Osteoblast (primary cell): ENCODE measurements around the gene DACH1. TPM values are rescaled to one million over a fixed set of nuclear protein-coding genes. Genes with fewer than 3 reads are reported as not detected.
A peak's percentile ranks its signal among the peaks of the same experiment; 100 is the strongest.

ENCODE experiments used
- DNase-seq: peaks from one replicate; pipeline ENCODE4 v3.0.0; 2011; ENCODE audit warnings: low spot score, mixed read lengths; ENCODE audit not compliant: insufficient read length; ENCODE audit errors: missing footprints
- H2AFZ ChIP-seq: 2 replicates; pipeline ENCODE4 v1.6.0; 2011; ENCODE audit warnings: mild to moderate bottlenecking, low read length
- H3K27ac ChIP-seq: 2 replicates; pipeline ENCODE4 v1.5.1; 2011; ENCODE audit warnings: mild to moderate bottlenecking, low read depth, low read length, moderate library complexity
- H3K27me3 ChIP-seq: 2 replicates; pipeline ENCODE4 v1.6.0; 2012; ENCODE audit warnings: mild to moderate bottlenecking, control low read depth, inconsistent platforms, low read length, moderate library complexity; ENCODE audit not compliant: insufficient read depth
- H3K36me3 ChIP-seq: 2 replicates; pipeline ENCODE4 v1.5.1; 2011; ENCODE audit warnings: mild to moderate bottlenecking, low read length, control low read depth, moderate library complexity; ENCODE audit not compliant: insufficient read depth
- H3K4me1 ChIP-seq: 2 replicates; pipeline ENCODE4 v1.5.1; 2011; ENCODE audit warnings: mild to moderate bottlenecking, low read length, control low read depth, moderate library complexity; ENCODE audit not compliant: insufficient read depth
- H3K4me2 ChIP-seq: 2 replicates; pipeline ENCODE4 v1.6.0; 2011; ENCODE audit warnings: mild to moderate bottlenecking, low read length; ENCODE audit not compliant: insufficient read depth
- H3K4me3 ChIP-seq: fragments of 200-600 bp; sonication (generic); 3 replicates; pipeline ENCODE4 v1.5.1; 2012; ENCODE audit warnings: mild to moderate bottlenecking, low read length, inconsistent platforms; ENCODE audit not compliant: insufficient read depth
- H3K79me2 ChIP-seq: 2 replicates; pipeline ENCODE4 v1.6.0; 2012; ENCODE audit warnings: mild to moderate bottlenecking, low read length, control low read depth, inconsistent platforms; ENCODE audit not compliant: insufficient read depth
- H3K9me3 ChIP-seq: 2 replicates; pipeline ENCODE4 v1.5.1; 2011; ENCODE audit warnings: low read depth, low read length, control low read depth
- H4K20me1 ChIP-seq: 2 replicates; pipeline ENCODE4 v1.6.0; 2012; ENCODE audit warnings: mild to moderate bottlenecking, low read length, control low read depth; ENCODE audit not compliant: insufficient read depth
- CTCF ChIP-seq: IDR thresholded peaks from 2 replicates; pipeline ENCODE4 v1.5.1; 2011; ENCODE audit warnings: mild to moderate bottlenecking, low read depth, low read length, moderate library complexity; ENCODE audit errors: extremely low read depth
- total RNA-seq: library from RNA; depleted of rRNA; stranded (reverse); fragments of >200 nt; gene quantifications from 2 replicates; pipeline ENCODE4 v1.2.3, GENCODE V29; 2012

The DACH1 gene
- total RNA-seq: not detected in 2 replicates

- Histone ChIP-seq H3K27ac (no peak within 1 kb of the TSS), H4K20me1 (no peaks in the 10 kb centered on the region), H3K4me3 (peak within 1 kb of the TSS; percentile 64), H2AFZ (peak within 1 kb of the TSS; percentile 80), H3K4me1 (peaks cover 3% of the 10 kb centered on the region), H3K9me3 (no peaks in the 10 kb centered on the region), H3K4me2 (peak within 1 kb of the TSS; percentile 68), H3K36me3 (no peaks in the 10 kb centered on the region), H3K79me2 (no peaks in the 10 kb centered on the region), H3K27me3 (peaks cover 27% of the 10 kb centered on the region)
- no peak for TF ChIP-seq CTCF
- peak; percentile 77 for DNase-seq
Measured at GRCh38 chr13:71867131-71867814, at the start of gene DACH1. Gene DACH1 (minus strand): TSS chr13:71867204.

GRCh38 chr13:71913717-71914116, 46.7 kb upstream of the DACH1 start:
- DNase-seq: no peak
- Histone ChIP-seq H3K4me2 (no peak overlapping the region), H3K36me3 (no peaks in the 10 kb centered on the region), H3K27ac (no peak overlapping the region), H4K20me1 (no peaks in the 10 kb centered on the region), H3K79me2 (no peaks in the 10 kb centered on the region), H3K4me1 (no peaks in the 10 kb centered on the region), H2AFZ (no peak overlapping the region), H3K9me3 (no peaks in the 10 kb centered on the region), H3K4me3 (no peak overlapping the region), H3K27me3 (no peaks in the 10 kb centered on the region)
- TF ChIP-seq CTCF: no peak

GRCh38 chr13:71912524-71912923, 45.5 kb upstream of the DACH1 start:
- H2AFZ ChIP-seq: no peak overlapping the region
- no peaks in the 10 kb centered on the region for H3K9me3 ChIP-seq
- no peak for TF ChIP-seq CTCF
- H3K27me3 ChIP-seq: no peaks in the 10 kb centered on the region
- no peaks in the 10 kb centered on the region for H3K79me2 ChIP-seq
- H3K4me3 ChIP-seq: no peak overlapping the region
- no peak overlapping the region for H3K4me2 ChIP-seq
- H3K36me3 ChIP-seq: no peaks in the 10 kb centered on the region
- no peaks in the 10 kb centered on the region for H3K4me1 ChIP-seq
- no peak for DNase-seq
- H3K27ac ChIP-seq: no peak overlapping the region
- no peaks in the 10 kb centered on the region for H4K20me1 ChIP-seq

GRCh38 chr13:71906448-71906847, 39.4 kb upstream of the DACH1 start:
- H3K36me3 ChIP-seq: no peaks in the 10 kb centered on the region
- no peak for DNase-seq
- no peak overlapping the region for H2AFZ ChIP-seq
- no peaks in the 10 kb centered on the region for H3K4me1 ChIP-seq
- no peak overlapping the region for H3K27ac ChIP-seq
- peaks cover 2% of the 10 kb centered on the region for H3K9me3 ChIP-seq
- no peaks in the 10 kb centered on the region for H3K27me3 ChIP-seq
- H3K79me2 ChIP-seq: no peaks in the 10 kb centered on the region
- H3K4me2 ChIP-seq: no peak overlapping the region
- no peak for TF ChIP-seq CTCF
- no peaks in the 10 kb centered on the region for H4K20me1 ChIP-seq
- H3K4me3 ChIP-seq: no peak overlapping the region
